CMK (cell line): ENCODE results near the gene CYTH3.
"Not testable (repeated sequence)": the region's sequence is repeated elsewhere in the genome, so short reads cannot be mapped to it uniquely, and the experiment has no call there.

Source experiments
- DNase-seq: peaks from one replicate; pipeline ENCODE4 v3.0.0-alpha.2; 2010; ENCODE audit warnings: low read depth

CYTH3 gene

DNA sequence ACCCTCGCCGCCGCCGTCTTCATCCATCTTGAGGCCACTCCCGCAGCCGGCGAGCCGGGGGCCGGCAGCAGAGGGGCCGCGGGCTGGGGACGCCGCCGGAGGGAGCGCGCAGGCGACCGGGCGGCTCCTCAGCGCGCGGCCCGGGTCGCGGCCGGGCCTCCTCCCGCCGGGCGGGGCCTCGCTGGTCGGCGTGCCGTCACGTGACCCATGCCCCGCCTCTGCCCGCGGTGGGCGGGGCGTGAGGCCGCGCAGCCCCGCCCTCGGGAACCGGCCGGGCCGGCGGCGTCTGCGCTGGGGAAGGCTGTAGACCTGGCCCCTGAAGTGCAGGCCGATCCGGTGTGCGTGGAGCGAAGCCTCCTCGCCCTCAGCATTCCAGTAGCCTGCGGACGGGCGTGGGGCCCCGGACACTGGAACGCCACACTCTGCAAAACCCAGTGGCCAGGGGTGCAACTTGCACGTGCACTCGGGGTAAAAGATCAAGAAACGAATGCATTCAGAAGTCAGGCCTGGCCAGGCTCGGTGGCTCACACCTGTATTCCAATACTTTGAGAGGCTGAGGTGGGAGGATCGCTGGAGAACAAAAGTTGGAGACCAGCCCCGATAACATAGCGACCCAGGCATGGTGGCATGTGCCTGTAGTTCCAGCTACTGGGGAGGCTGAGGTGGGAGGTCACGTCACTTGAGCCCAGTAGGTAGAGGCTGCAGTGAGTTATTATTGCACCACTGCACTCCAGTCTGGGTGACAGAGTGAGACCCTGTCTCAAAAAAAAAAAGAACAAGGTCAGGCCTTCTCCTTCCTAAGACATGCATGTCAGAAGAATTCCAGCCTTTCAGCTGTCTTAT, at the start of gene CYTH3:
TSS of gene CYTH3 (minus strand) at position 144 of the 843 bp plus-strand sequence. CDS start at position 27, 117 bp downstream.
- DNase-seq: peak; percentile 37

DNA sequence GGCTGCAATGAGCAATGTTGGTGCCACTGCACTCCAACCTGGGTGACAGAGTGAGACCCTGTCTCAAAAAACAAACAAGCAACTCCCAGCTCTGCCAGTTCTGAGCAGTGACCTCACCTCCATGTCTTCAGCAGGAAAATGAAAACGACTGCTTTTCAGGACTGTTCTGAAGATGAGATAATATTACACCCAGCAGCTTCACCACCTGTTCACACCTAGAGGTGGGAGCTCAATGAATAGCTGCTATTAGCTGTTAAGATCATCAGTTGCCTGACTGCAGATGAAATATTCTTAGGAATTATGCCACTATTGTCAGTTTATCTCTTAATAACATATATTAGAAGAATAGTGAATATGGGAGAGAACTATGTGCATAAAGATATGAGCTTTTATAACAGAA, 48.4 kb upstream of the CYTH3 start:
- no peak for DNase-seq

GRCh38 chr7:6317797-6318438, 45.5 kb upstream of the CYTH3 start:
- no peak for DNase-seq

DNA sequence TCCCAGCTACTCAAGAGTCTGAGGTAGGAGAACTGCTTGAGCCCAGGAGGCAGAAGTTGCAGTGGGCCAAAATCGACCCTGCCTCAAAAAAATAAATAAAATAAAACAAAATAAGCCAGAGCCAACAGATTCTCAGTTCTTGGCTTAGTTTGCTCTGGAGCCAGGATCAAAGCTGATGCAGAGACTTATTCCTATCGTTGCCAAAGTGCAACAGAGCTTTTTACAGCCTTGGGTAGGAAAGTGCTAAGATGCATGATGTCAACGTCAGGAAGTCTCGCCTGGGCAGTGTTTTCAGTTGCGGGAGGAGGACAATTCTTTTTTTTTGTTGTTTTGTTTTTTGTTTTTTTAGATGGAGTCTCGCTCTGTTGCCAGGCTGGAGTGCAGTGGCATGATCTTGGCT, 43.8 kb upstream of the CYTH3 start:
- no peak for DNase-seq

- no peak for DNase-seq
Measured at GRCh38 chr7:6315746-6316145, 43.3 kb upstream of the CYTH3 start.

DNA sequence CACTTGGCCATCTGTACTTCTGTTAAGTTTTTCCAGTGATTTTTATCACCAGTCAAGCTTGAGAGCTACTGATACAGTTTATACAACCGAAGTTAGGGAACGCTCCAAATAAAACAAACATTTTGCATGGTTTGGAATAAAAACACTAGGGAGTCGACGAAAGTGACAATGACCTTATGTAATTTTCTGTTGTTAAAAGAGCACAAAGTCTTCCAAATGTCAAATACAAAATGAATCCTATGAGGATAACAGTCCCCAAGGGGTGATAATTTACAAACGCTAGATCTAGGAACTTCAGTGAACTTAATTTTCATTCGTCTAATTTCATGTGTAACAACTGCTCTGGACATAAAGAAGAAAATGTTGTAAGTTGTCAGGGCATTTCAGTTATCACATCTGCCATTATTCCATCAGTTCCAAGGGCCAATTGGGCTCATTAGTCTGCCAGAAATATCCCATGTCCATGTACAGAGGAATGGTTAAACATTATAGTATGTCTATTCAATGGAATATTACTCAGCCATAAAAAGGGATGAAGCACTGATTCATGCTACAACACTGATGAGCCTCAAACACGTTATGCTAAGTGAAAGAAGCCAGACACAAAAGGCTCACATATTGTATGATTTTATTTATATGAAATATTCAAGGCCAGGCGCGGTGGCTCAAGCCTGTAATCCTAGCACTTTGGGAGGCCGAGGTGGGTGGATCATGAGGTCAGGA, 38.0 kb upstream of the CYTH3 start:
- no peak for DNase-seq

DNA sequence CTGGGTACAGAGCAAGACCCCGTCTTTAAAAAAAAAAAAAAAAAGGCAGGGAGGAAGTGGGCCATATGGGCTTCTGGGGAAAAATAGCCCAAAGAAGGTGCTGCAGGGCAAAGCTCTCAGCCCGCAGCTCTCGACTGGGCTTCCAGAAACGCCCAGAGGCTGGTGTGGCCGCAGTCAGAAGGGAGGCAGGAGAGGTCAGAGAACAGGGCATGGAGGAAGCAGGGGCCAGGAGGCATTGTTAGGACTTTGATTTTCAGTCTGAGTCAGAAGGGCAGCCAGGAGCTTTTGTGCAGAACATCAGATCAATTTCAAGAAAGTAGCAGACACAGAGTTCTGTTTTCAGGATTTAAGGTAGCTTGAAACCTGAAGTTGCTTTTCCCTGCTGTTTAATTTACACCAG, 35.3 kb upstream of the CYTH3 start:
- no peak for DNase-seq

DNA sequence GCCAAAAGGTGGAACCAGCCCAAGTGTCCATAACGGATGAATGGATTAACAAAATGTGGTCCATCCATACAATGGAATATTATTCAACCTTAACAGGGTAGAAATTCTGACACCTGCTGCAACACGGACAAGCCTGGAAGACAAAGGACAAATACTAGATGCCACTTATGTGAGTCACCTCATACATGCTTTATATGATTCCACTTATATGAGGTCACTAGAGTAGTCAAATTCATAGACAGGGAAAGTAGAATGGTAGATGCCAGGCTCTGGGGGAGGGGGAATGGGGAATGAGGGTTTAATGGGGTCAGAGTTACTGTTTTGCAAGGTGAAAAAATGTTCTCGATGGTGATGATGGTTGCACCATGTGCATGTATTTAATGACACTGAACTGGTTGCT, 34.0 kb upstream of the CYTH3 start:
- no peak for DNase-seq

- DNase-seq: no peak
Measured at GRCh38 chr7:6305330-6305729, 32.9 kb upstream of the CYTH3 start.

GRCh38 chr7:6301446-6301845, 29.0 kb upstream of the CYTH3 start:
- DNase-seq: not testable (repeated sequence)

DNA sequence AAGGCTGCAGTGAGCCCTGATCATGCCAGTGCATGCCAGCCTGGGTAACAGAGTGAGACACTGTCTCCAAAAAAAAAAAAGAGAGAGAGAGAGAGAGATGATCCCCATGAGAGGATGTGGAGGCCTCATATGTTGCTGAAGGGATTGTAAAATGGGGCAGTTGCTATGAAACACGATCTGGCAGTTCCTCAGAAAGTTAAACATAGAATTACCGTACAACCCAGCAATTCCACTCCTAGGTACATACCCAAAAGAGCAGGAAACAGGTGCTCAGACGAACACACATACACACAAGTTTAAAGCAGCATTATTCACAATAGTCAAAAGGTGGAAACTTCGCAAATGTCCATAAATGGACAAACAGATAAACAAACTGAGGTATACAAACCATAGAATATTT, 27.4 kb upstream of the CYTH3 start:
- DNase-seq: no peak

- no peak for DNase-seq
Measured at GRCh38 chr7:6294839-6295238, 22.4 kb upstream of the CYTH3 start.

- no peak for DNase-seq
Measured at GRCh38 chr7:6293202-6293601, 20.8 kb upstream of the CYTH3 start.

GRCh38 chr7:6291941-6292340, 19.5 kb upstream of the CYTH3 start:
- DNase-seq: not testable (repeated sequence)

- DNase-seq: no peak
Measured at GRCh38 chr7:6291531-6291930, 19.1 kb upstream of the CYTH3 start.

DNA sequence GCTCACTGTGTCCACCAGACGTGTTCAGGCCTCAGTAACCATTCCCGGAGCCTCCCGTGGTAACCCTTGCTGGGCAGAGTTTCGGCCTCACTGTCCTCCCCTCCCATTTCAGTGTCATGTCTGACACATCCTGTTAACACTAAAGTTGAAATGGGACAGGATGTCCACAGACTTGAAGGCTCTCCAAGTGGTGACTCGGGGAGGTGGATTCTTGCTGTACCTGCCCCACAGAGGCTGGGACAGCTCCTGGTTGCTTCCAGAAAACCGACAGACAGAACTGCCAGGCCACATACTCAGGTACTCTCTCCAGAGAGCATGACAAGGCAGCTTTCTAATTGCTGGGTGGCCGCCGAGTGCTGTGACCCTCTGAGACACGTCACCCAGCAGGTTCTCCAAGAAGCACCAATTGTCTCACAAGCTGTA, 17.9 kb upstream of the CYTH3 start:
- DNase-seq: no peak

DNA sequence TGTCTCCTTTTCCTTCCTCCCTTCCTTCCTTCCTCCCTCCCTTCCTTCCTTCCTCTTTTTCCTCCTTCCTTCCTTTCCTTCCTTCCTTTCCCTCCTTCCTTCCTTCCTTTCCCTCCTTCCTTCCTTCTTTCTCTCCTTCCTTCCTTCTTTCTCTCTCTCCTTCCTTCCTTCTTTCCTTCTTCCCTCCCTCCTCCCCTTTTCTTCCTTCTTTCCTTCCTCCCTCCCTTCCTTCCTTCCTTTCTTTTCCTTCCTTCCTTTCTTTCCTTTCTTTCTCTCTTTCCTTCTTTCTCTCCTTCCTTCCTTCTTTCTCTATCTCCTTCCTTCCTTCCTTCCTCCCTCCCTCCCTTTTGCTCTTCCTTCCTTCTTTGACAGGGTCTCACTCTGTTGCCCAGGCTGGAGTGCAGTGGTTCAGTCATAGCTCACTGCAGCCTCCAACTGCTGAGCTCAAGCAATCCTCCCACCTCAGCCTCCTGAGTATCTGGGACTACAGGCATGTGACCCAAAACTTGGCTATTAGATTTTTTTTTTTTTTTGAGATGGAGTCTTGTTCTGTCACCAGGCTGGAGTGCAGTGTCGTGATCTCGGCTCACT, 15.9 kb upstream of the CYTH3 start:
- no peak for DNase-seq

- no peak for DNase-seq
Measured at GRCh38 chr7:6286486-6286885, 14.1 kb upstream of the CYTH3 start.

GRCh38 chr7:6284461-6285360, 12.3 kb upstream of the CYTH3 start:
- DNase-seq: no peak

GRCh38 chr7:6284055-6284400, 11.6 kb upstream of the CYTH3 start:
- no peak for DNase-seq

DNA sequence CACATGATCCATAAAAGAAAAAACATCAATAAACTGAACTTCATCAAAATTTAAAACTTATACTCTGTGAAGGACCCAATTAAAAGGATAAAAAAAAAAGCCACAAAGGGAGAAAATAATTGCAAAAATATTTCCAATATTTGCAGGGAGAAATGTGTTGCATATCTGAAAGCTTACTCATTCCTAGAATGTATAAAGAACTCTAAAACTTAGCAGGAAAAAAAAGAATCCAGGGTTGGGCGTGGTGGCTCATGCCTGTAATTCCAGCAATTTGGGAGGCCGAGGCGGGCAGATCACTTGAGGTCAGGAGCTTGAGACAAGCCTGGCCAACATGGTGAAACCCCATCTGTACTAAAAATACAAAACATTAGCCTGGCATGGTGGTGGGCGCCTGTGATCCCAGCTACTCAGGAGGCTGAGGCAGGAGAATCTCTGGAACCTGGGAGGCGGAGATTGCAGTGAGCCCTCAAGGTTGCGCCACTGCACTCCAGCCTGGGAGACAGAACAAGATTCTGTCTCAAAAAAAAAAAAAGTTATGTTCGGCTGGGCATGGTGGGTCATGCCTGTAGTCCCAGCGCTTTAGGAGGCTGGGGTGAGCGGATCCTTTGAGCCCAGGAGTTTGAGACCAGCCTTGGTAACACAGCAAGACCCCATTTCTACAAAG, 11.1 kb upstream of the CYTH3 start:
- not testable (repeated sequence) for DNase-seq
